GM18858 (cell line): ENCODE results near the gene LILRB5.
"Not testable (repeated sequence)": the region's sequence is repeated elsewhere in the genome, so short reads cannot be mapped to it uniquely, and the experiment has no call there.

Experiments used
- ATAC-seq: cut with Tn5 transposase; IDR thresholded peaks from one replicate; pipeline ENCODE4 v1.9.1; 2021; ENCODE audit not compliant: unreplicated experiment

LILRB5 gene

GRCh38 chr19:54257116-54257480, at the start of gene LILRB5:
Gene LILRB5 (minus strand): TSS chr19:54257273. CDS start chr19:54257193, 80 bp downstream.
- ATAC-seq = no peak

- no peak for ATAC-seq
These were observed 48.1 kb upstream of the LILRB5 start for GRCh38 chr19:54305141-54305540.

- no peak for ATAC-seq
These were observed 45.2 kb upstream of the LILRB5 start for GRCh38 chr19:54302257-54302656.

GRCh38 chr19:54299515-54299914, 42.4 kb upstream of the LILRB5 start:
- no peak for ATAC-seq

- ATAC-seq = no peak
These were observed 42.0 kb upstream of the LILRB5 start for GRCh38 chr19:54299126-54299498.

GRCh38 chr19:54298357-54299125, 41.5 kb upstream of the LILRB5 start:
- ATAC-seq = no peak

- ATAC-seq = no peak
These were observed 40.8 kb upstream of the LILRB5 start for GRCh38 chr19:54297759-54298305.

GRCh38 chr19:54294539-54294938, 37.5 kb upstream of the LILRB5 start:
- no peak for ATAC-seq

GRCh38 chr19:54289160-54289559, 32.1 kb upstream of the LILRB5 start:
- not testable (repeated sequence) for ATAC-seq

GRCh38 chr19:54287456-54287855, 30.4 kb upstream of the LILRB5 start:
- no peak for ATAC-seq

- ATAC-seq = not testable (repeated sequence)
These were observed 29.2 kb upstream of the LILRB5 start for GRCh38 chr19:54286283-54286682.

GRCh38 chr19:54285427-54286056, 28.5 kb upstream of the LILRB5 start:
- ATAC-seq = not testable (repeated sequence)

- ATAC-seq = no peak
These were observed 25.8 kb upstream of the LILRB5 start for GRCh38 chr19:54282686-54283470.

GRCh38 chr19:54281729-54282075, 24.6 kb upstream of the LILRB5 start:
- not testable (repeated sequence) for ATAC-seq

GRCh38 chr19:54281007-54281728, 24.1 kb upstream of the LILRB5 start, which contains the start of gene LILRB2:
Gene LILRB2 (minus strand): TSS chr19:54281110. CDS start chr19:54280496, 614 bp downstream.
- no peak for ATAC-seq

- ATAC-seq = not testable (repeated sequence)
These were observed 23.4 kb upstream of the LILRB5 start for GRCh38 chr19:54280441-54280840.

- not testable (repeated sequence) for ATAC-seq
These were observed 23.0 kb upstream of the LILRB5 start for GRCh38 chr19:54280025-54280424.

- ATAC-seq = no peak
These were observed 22.4 kb upstream of the LILRB5 start for GRCh38 chr19:54279406-54279962.

GRCh38 chr19:54278571-54279195, 21.6 kb upstream of the LILRB5 start:
- not testable (repeated sequence) for ATAC-seq

- ATAC-seq = not testable (repeated sequence)
These were observed 21.0 kb upstream of the LILRB5 start for GRCh38 chr19:54278056-54278455.
